Measurements from ENCODE around the gene POLR3GL. TPM values are rescaled to one million over a fixed set of nuclear protein-coding genes. Genes with fewer than 3 reads are reported as not detected.
A peak's percentile ranks its signal among the peaks of the same experiment; 100 is the strongest.

Gene POLR3GL
- total RNA-seq, 1 donor from 2014 or later = 15.5 TPM

- no peak for TF ChIP-seq CTCF (conservative IDR thresholded peaks at IDR 0.05)
- peak overlapping the region; percentile 89 for H3K4me3 Mint-ChIP-seq
- no peaks in the 10 kb centered on the region for H3K36me3 Mint-ChIP-seq (ENCODE audit: low read depth)
- peaks cover 61% of the 10 kb centered on the region for H3K4me1 Mint-ChIP-seq
- peak overlapping the region; percentile 54 for H3K27ac Mint-ChIP-seq (ENCODE audit: unreplicated experiment)
- no peaks in the 10 kb centered on the region for H3K9me3 Mint-ChIP-seq
- no peak for DNase-seq (ENCODE audit: low read depth, low spot score)
- H3K27me3 Mint-ChIP-seq (ENCODE audit: low read depth) = peaks cover 23% of the 10 kb centered on the region
Observed at GRCh38 chr1:145956781-145957442, 7.6 kb upstream of the POLR3GL start.

- Mint-ChIP-seq H3K9me3 (no peaks in the 10 kb centered on the region), H3K4me3 (peak within 1 kb of the TSS; percentile 90), H3K27me3 (ENCODE audit: low read depth) (peaks cover 29% of the 10 kb centered on the region), H3K36me3 (ENCODE audit: low read depth) (no peaks in the 10 kb centered on the region), H3K4me1 (peaks cover 63% of the 10 kb centered on the region), H3K27ac (ENCODE audit: unreplicated experiment) (peak within 1 kb of the TSS; percentile 54)
- no peak for TF ChIP-seq CTCF (conservative IDR thresholded peaks at IDR 0.05)
- peak; percentile 90 for DNase-seq (ENCODE audit: low read depth, low spot score)
Observed at GRCh38 chr1:145957443-145958319, 6.8 kb upstream of the POLR3GL start, which contains the start of gene LIX1L. Gene LIX1L, minus strand, starts transcription at chr1:145958017. Its CDS starts 90 bp downstream, at chr1:145957927.

GRCh38 chr1:145958734-145959133 is 5.8 kb upstream of the POLR3GL start:
- Mint-ChIP-seq H3K36me3 (ENCODE audit: low read depth) (no peaks in the 10 kb centered on the region), H3K27me3 (ENCODE audit: low read depth) (peaks cover 38% of the 10 kb centered on the region), H3K27ac (ENCODE audit: unreplicated experiment) (no peak overlapping the region), H3K4me1 (peaks cover 71% of the 10 kb centered on the region), H3K4me3 (peak overlapping the region; percentile 90), H3K9me3 (no peaks in the 10 kb centered on the region)
- no peak for TF ChIP-seq CTCF (conservative IDR thresholded peaks at IDR 0.05)
- no peak for DNase-seq (ENCODE audit: low read depth, low spot score)

- H3K27ac Mint-ChIP-seq (ENCODE audit: unreplicated experiment) = no peak overlapping the region
- H3K27me3 Mint-ChIP-seq (ENCODE audit: low read depth) = peaks cover 44% of the 10 kb centered on the region
- TF ChIP-seq CTCF (conservative IDR thresholded peaks at IDR 0.05) = no peak
- peak overlapping the region; percentile 90 for H3K4me3 Mint-ChIP-seq
- no peaks in the 10 kb centered on the region for H3K36me3 Mint-ChIP-seq (ENCODE audit: low read depth)
- no peaks in the 10 kb centered on the region for H3K9me3 Mint-ChIP-seq
- peaks cover 74% of the 10 kb centered on the region for H3K4me1 Mint-ChIP-seq
- no peak for DNase-seq (ENCODE audit: low read depth, low spot score)
Observed at GRCh38 chr1:145959333-145959732, 5.2 kb upstream of the POLR3GL start.

GRCh38 chr1:145959957-145960467 is 4.5 kb upstream of the POLR3GL start:
- Mint-ChIP-seq H3K4me1 (peaks cover 74% of the 10 kb centered on the region), H3K4me3 (peak overlapping the region; percentile 90), H3K36me3 (ENCODE audit: low read depth) (no peaks in the 10 kb centered on the region), H3K9me3 (no peaks in the 10 kb centered on the region), H3K27me3 (ENCODE audit: low read depth) (peaks cover 47% of the 10 kb centered on the region), H3K27ac (ENCODE audit: unreplicated experiment) (no peak overlapping the region)
- TF ChIP-seq CTCF (conservative IDR thresholded peaks at IDR 0.05) = no peak
- DNase-seq (ENCODE audit: low read depth, low spot score) = no peak

Measured in neural crest cell (in vitro differentiated cells).